HepG2 (cell line): ENCODE data around the gene ZSWIM9. TPM values are rescaled to one million over a fixed set of nuclear protein-coding genes. Genes with fewer than 3 reads are reported as not detected.

ENCODE experiments used
- ATAC-seq: fragments of 200-7000 bp; cut with Tn5 transposase; 3 replicates; pipeline ENCODE4 v1.9.1; 2020; ENCODE audit warnings: mild to moderate bottlenecking, moderate library complexity
- BruUV-seq: library from RNA; stranded (reverse); fragments of 400-500 nt; replicated peaks from 2 replicates; lab custom pipeline; 2021; lab: Mats Ljungman, UMichigan
- CTCF ChIA-PET: fragments of 300-600 bp; formaldehyde crosslinking; extraction: SDS; loops from one replicate; lab custom pipeline; 2021; ENCODE audit warnings: low total read pairs, inconsistent platforms, low intra/inter-chr PET ratio; lab: Yijun Ruan, JAX
- POLR2A ChIA-PET: fragments of 350-600 bp; sonication (Branson Sonifier 250); formaldehyde crosslinking; loops from one replicate; lab custom pipeline; 2020; ENCODE audit warnings: antibody characterized with exemption, inconsistent platforms; lab: Yijun Ruan, JAX
- DNase-seq: peaks from one replicate; pipeline ENCODE4 v3.0.0-alpha.2; 2015; ENCODE audit warnings: low spot score
- FAIRE-seq: peaks from 3 replicates; lab custom pipeline; 2011; peaks lifted over from hg19 to GRCh38; lab: Jason Lieb, UNC
- H2AFZ ChIP-seq: one replicate; pipeline ENCODE4 v1.6.1; 2011; ENCODE audit warnings: low read length, inconsistent platforms
- H3K27ac ChIP-seq: fragments of 300-600 bp; 3 replicates; pipeline ENCODE4 v1.8.0; 2011; ENCODE audit warnings: mixed run types, mild to moderate bottlenecking, mixed read lengths, low read length, inconsistent platforms; ENCODE audit not compliant: insufficient read depth; ENCODE audit errors: extremely low read length
- H3K27me3 ChIP-seq, 2 experiments: fragments of 200-600 bp in 1 of 2; 2 replicates in 1 of 2; 3 replicates in 1 of 2; pipeline versions ENCODE4 v1.6.0 to v1.8.0; 2011; ENCODE audit warnings: low read length in 2 of 2, mild to moderate bottlenecking in 2 of 2, moderate library complexity in 2 of 2, inconsistent platforms in 1 of 2; ENCODE audit not compliant: insufficient read depth in 2 of 2, control insufficient read depth in 1 of 2
- H3K36me3 ChIP-seq, 2 experiments: fragments of 200-600 bp in 1 of 2; replicated peaks in 1 of 2; 2 replicates in 1 of 2; 3 replicates in 1 of 2; pipeline versions ENCODE4 v1.5.1 to v1.8.0; 2011; ENCODE audit warnings: low read length in 2 of 2, inconsistent platforms in 1 of 2; ENCODE audit not compliant: insufficient read depth in 2 of 2, control insufficient read depth in 1 of 2
- H3K4me1 ChIP-seq: 2 replicates; pipeline ENCODE4 v1.5.1; 2012; ENCODE audit warnings: low read length, inconsistent platforms; ENCODE audit not compliant: insufficient read depth
- H3K4me2 ChIP-seq: 2 replicates; pipeline ENCODE4 v1.6.0; 2011; ENCODE audit warnings: low read depth, low read length, inconsistent platforms
- H3K4me3 ChIP-seq, 3 experiments: fragments of 200-600 bp in 1 of 3; sonication (generic), shearing (Covaris generic) in 1 of 3; replicated peaks in 1 of 3; 2 replicates each; pipeline ENCODE4 v1.5.1; 2011 to 2016; ENCODE audit warnings: low read length in 3 of 3, inconsistent platforms in 2 of 3, low read depth in 2 of 3, mild to moderate bottlenecking in 2 of 3, control low read depth in 1 of 3, mixed read lengths in 1 of 3; ENCODE audit not compliant: insufficient read depth in 1 of 3
- H3K79me2 ChIP-seq: one replicate; pipeline ENCODE4 v1.6.1; 2011; ENCODE audit warnings: low read length, inconsistent platforms; ENCODE audit not compliant: insufficient read depth
- H3K9ac ChIP-seq: 2 replicates; pipeline ENCODE4 v1.6.0; 2011; ENCODE audit warnings: mild to moderate bottlenecking, low read depth, low read length, inconsistent platforms; ENCODE audit not compliant: insufficient read depth
- H3K9me3 ChIP-seq: 2 replicates; pipeline ENCODE4 v1.5.1; 2012; ENCODE audit warnings: mild to moderate bottlenecking, low read length
- H4K20me1 ChIP-seq: 2 replicates; pipeline ENCODE4 v1.6.0; 2011; ENCODE audit warnings: inconsistent platforms, mild to moderate bottlenecking, low read length, moderate library complexity; ENCODE audit not compliant: insufficient read depth
- AKNA ChIP-seq: sonication (generic); formaldehyde crosslinking; IDR thresholded peaks from 2 replicates; pipeline ENCODE4 v1.4.0; 2020; ENCODE audit warnings: missing genetic modification reagents, borderline replicate concordance
- ATF7 ChIP-seq, 2 experiments: fragments of 450-650 bp in 1 of 2; sonication (generic) in 1 of 2; formaldehyde crosslinking in 1 of 2; IDR thresholded peaks; 2 replicates each; pipeline versions ENCODE4 v1.4.0 to v1.6.1; 2016 to 2020; ENCODE audit warnings: antibody characterized with exemption in 1 of 2, mild to moderate bottlenecking in 1 of 2, missing genetic modification reagents in 1 of 2
- CTCF ChIP-seq: sonication (generic); formaldehyde crosslinking; IDR thresholded peaks from 2 replicates; pipeline ENCODE4 v1.5.0; 2020; ENCODE audit warnings: mild to moderate bottlenecking, missing genetic modification reagents, moderate library complexity
- SMAD9 ChIP-seq: sonication (generic); formaldehyde crosslinking; IDR thresholded peaks from 2 replicates; pipeline ENCODE4 v1.5.1; 2020; ENCODE audit warnings: mild to moderate bottlenecking, missing genetic modification reagents
- SMC3 ChIP-seq: IDR thresholded peaks from 2 replicates; pipeline ENCODE4 v1.6.1; 2011; ENCODE audit warnings: low read length, improper control_type of control experiment
- STAG1 ChIP-seq: sonication (generic); formaldehyde crosslinking; IDR thresholded peaks from 2 replicates; pipeline ENCODE4 v1.4.0; 2020; ENCODE audit warnings: missing genetic modification reagents
- ZBTB7A ChIP-seq: sonication (generic); formaldehyde crosslinking; IDR thresholded peaks from 2 replicates; pipeline ENCODE4 v1.8.0; 2022; ENCODE audit warnings: mild to moderate bottlenecking, missing genetic modification reagents
- ZNF264 ChIP-seq: sonication (generic); formaldehyde crosslinking; IDR thresholded peaks from 2 replicates; pipeline ENCODE4 v1.4.0; 2020; ENCODE audit warnings: missing genetic modification reagents
- ZNF768 ChIP-seq: sonication (generic); formaldehyde crosslinking; IDR thresholded peaks from 2 replicates; pipeline ENCODE4 v1.4.0; 2020; ENCODE audit warnings: missing genetic modification reagents
- ZNF788 ChIP-seq: sonication (generic); formaldehyde crosslinking; IDR thresholded peaks from 2 replicates; pipeline ENCODE4 v1.5.0; 2020; ENCODE audit warnings: mild to moderate bottlenecking, missing genetic modification reagents, borderline replicate concordance
- WGBS: methylation state at CpG from one replicate; pipeline ENCODE4 v1.1.6; 2017; ENCODE audit warnings: low lambda C conversion rate; 5-methylcytosine and 5-hydroxymethylcytosine counted together
- in situ Hi-C: cut with HindIII; loops from 2 replicates; pipeline ENCODE4 v1.10.0; 2017; ENCODE audit warnings: low pct_unique_long_range_greater_than_20kb; ENCODE audit not compliant: extremely low pct_ligation_motif_present
- intact Hi-C: fragments of 100-400 bp; cut with micrococcal nuclease; formaldehyde crosslinking; loops from one replicate; pipeline ENCODE4 v1.10.0; 2022; ENCODE audit not compliant: unreplicated experiment
- polyA plus RNA-seq, 8 experiments: library from polyadenylated mRNA; depleted of rRNA in 3 of 8; stranded (reverse) in 7 of 8; unstranded in 1 of 8; fragments of >200 nt; fragmentation: Illumina TruSeq in 4 of 8; extraction: Trizol in 4 of 8; gene quantifications; 2 replicates each; pipeline versions ENCODE4 v1.2.1 to v1.2.3, GENCODE V29; 2011 to 2016; ENCODE audit warnings: low read depth in 4 of 8, missing spikeins in 1 of 8, mixed read lengths in 1 of 8; ENCODE audit not compliant: insufficient read depth in 1 of 8
- total RNA-seq, 5 experiments: library from RNA; depleted of rRNA; stranded (reverse); fragments of >200 nt; fragmentation: Illumina TruSeq; extraction: Trizol; gene quantifications; 2 replicates each; pipeline ENCODE4 v1.2.3, GENCODE V29; 2016; ENCODE audit warnings: low read depth in 1 of 5

Gene ZSWIM9
- total and polyA plus RNA-seq, 2 of the 13 experiments (the other 11 are each of a cell fraction or from before 2014, with no cell fraction given): 0.18 to 1.1 TPM

- Histone ChIP-seq H4K20me1 (no peaks in the 10 kb centered on the region), H3K9ac (no peak overlapping the region), H3K27ac (no peak overlapping the region), H3K27me3 (no peaks in the 10 kb centered on the region), H3K9me3 (no peaks in the 10 kb centered on the region), H3K4me1 (0 out of 2 replicates have a peak, but pooled peaks cover 5% of the 10 kb centered on the region), H2AFZ (no peak overlapping the region), H3K36me3 (peaks cover 18 to 56% of the 10 kb centered on the region in 2 experiments; a peak in 4 of 5 replicates), H3K4me2 (no peak overlapping the region), H3K4me3 (no peak overlapping the region), H3K79me2 (no peaks in the 10 kb centered on the region)
- ATAC-seq (no peak), FAIRE-seq (peak; percentile 85), DNase-seq (peak; percentile 24)
- in situ Hi-C loops: loop anchor here (5.0 kb wide), 1 partner anchor 45 kb away; no protein-coding TSS in a partner anchor
- TF ChIP-seq CTCF (CRISPR knock-in tag) (peak; percentile 75), SMC3 (peak; percentile 82), STAG1 (CRISPR knock-in tag) (peak; percentile 64), ZNF264 (CRISPR knock-in tag) (no peak)
- ChIA-PET POLR2A (interaction anchor here (0.7 kb wide), 1 partner anchor 17 kb away, joined by 3 read pairs; no protein-coding TSS in a partner anchor), CTCF (interaction anchor here (1.2 to 2.8 kb wide), 3 partner anchors 45 to 189 kb away, joined by 5 to 24 read pairs (median 17); no protein-coding TSS in a partner anchor)
- BruUV-seq: TSS peak; percentile 48
- intact Hi-C loops: no loop called here
- WGBS: 44% methylated on average over 8 of the region's 8 CpGs
Measured at GRCh38 chr19:48152551-48152950, 17.9 kb upstream of the ZSWIM9 start.

GRCh38 chr19:48154003-48154402 is 16.5 kb upstream of the ZSWIM9 start:
- POLR2A ChIA-PET: no interaction called here
- 0 out of 2 replicates have a peak overlapping the region, but pooled peaks have one; percentile 8 for H3K9ac ChIP-seq
- 50% methylated on average over 7 of the region's 9 CpGs for WGBS
- H4K20me1 ChIP-seq: no peaks in the 10 kb centered on the region
- H3K9me3 ChIP-seq: no peaks in the 10 kb centered on the region
- no peak overlapping the region for H3K4me3 ChIP-seq
- H3K4me2 ChIP-seq: no peak overlapping the region
- FAIRE-seq (no peak), ATAC-seq (peak; percentile 18; the same call in 1 of the 3 replicates), DNase-seq (peak; percentile 10)
- H3K27me3 ChIP-seq: no peaks in the 10 kb centered on the region
- H2AFZ ChIP-seq: no peak overlapping the region
- no TSS peak for BruUV-seq
- no peaks in the 10 kb centered on the region for H3K79me2 ChIP-seq
- no peak for TF ChIP-seq AKNA (CRISPR knock-in tag)
- no peak for TF ChIP-seq ZBTB7A (CRISPR knock-in tag)
- TF ChIP-seq ZNF788 (CRISPR knock-in tag): no peak
- no peak for TF ChIP-seq SMAD9 (CRISPR knock-in tag)
- TF ChIP-seq ATF7 (IDR thresholded peaks at IDR 0.05): peak; percentile 38; the same call in 1 of the 2 replicates
- no peak for TF ChIP-seq ATF7 (CRISPR knock-in tag; IDR thresholded peaks at IDR 0.05)
- peak; percentile 97 for TF ChIP-seq ZNF768 (CRISPR knock-in tag)
- CTCF ChIA-PET: no interaction called here
- H3K4me1 ChIP-seq: peaks cover 16% of the 10 kb centered on the region
- in situ Hi-C loops (loop anchor here (5.0 kb wide), 1 partner anchor 47 kb away; no protein-coding TSS in a partner anchor), intact Hi-C loops (no loop called here)
- peaks cover 21 to 47% of the 10 kb centered on the region in 2 experiments; a peak in 4 of 5 replicates for H3K36me3 ChIP-seq
- H3K27ac ChIP-seq: no peak overlapping the region
